NCI-H82 treated with DMSO at 0.1 percent for 48 hours (cell line): Measurements from ENCODE around the gene SRP9.
A peak's percentile ranks its signal among the peaks of the same experiment; 100 is the strongest.
"Not testable (repeated sequence)": the region's sequence is repeated elsewhere in the genome, so short reads cannot be mapped to it uniquely, and the experiment has no call there.

Source experiments
- DNase-seq: peaks from one replicate; lab custom pipeline; 2025; ENCODE audit not compliant: unreplicated experiment; lab: John Stamatoyannopoulos, UW

SRP9 gene

DNA sequence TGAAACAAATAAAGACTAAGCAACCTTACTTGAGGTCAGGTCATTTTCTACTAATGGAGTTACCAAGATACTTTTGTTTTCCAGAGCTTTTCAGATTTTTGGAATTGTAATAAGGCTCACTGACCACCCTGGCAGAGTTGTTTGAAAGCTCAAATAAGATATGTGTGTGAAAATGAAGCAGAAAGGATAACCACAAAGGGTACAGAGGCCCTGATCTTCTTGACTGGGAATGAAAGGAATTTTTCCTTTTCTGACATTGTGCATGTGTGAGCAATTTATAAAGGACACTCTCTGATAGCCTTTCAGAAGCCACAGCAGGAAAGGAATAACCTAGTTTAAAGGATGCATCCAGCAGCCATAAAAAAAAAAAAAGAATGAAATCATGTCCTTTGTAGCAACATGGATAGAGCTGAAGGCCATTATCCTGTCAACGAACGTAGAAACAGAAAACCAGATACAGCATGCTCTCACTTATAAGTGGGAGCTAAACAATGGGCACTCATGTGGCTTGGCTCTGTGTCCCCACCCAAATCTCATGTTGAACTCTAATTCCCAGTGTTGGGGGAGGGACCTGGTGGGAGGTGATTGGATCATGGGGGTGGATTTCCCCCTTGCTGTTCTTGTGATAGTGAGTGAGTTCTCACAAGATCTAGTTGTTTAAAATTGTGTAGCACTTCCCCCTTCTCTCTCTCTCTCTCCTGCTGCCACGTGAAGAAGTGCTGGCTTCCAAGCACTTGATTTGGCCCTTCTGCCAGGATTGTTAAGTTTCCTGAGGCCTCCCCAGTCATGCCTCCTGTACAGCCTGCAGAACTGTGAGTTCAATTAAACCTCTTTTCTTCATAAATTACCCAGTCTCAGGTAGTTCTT is 3.1 kb upstream of the SRP9 start:
- DNase-seq = no peak

DNA sequence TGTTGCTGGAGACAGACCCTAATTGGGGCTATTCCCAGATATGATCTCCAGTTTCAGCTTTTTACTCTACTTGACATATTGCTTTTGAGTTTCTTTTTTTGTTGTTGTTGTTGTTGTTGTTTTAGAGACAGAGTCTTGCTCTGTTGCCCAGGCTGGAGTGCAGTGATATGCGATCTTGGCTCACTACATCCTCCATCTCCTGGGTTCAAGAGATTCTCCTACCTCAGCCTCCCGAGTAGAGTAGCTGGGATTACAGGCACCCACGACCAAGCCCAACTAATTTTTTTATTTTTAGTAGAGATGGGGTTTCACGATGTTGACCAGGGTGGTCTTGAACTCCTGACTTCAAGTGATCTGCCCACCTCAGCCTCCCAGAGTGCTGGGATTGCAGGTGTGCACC is 1.3 kb upstream of the SRP9 start:
- no peak for DNase-seq

DNA sequence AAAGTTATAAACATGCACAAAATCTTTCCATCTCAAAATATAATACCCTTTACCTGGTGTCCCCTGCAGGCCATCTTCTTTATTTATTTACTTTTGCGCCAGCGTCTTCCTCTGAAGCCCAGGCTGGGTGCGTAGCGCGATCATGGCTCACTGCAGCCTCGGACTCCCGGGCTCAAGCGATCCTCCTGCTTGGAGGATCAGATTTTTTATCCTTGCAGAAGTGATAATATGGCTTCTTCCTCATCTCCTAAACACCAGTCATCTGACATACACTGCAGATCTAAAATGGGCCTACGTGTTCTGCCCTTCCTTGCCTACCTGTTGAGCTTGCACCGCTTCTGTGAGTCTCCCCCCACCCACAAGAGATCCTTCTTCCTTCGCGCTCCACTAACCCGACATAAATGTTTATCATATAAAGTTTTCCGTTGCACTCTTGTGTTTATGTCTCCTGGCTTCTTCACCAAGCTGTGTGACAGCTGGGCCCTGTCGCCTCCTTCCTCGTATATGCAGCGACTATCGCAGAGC is 506 bp upstream of the SRP9 start:
- DNase-seq = no peak

DNA sequence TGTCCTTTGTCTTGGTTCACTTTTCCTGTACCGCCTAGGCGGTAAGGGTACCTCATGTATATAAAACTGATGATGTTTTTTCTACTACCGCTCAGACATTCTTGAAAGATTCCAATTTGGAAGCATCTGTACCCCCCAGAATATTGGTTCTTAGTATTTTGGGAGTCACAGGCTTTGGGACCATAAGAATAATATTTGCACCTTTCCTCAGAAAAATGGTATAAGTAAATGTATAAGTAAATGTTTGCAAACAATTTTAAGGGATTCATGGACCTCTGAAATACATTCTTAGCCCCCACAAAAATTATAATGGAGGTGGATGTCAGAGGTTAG is 677 bp downstream of the SRP9 start:
- no peak for DNase-seq

DNA sequence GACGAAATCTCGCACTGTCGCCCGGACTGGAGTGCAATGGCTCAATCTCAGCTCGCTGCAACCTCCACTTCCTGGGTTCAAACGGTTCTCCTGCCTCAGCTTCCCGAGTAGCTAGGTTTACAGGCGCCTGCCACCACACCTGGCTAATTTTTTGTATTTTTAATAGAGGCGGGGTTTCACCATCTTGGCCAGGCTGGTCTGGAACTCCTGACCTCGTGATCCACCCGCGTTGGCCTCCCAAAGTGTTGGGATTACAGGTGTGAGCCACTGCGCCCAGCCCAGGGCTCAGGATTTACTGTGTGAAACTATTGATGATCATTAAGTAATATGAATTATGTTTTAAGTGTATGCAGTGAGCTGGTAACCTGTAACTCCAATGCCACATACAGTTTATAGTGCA is 1.5 kb downstream of the SRP9 start:
- not testable (repeated sequence) for DNase-seq

DNA sequence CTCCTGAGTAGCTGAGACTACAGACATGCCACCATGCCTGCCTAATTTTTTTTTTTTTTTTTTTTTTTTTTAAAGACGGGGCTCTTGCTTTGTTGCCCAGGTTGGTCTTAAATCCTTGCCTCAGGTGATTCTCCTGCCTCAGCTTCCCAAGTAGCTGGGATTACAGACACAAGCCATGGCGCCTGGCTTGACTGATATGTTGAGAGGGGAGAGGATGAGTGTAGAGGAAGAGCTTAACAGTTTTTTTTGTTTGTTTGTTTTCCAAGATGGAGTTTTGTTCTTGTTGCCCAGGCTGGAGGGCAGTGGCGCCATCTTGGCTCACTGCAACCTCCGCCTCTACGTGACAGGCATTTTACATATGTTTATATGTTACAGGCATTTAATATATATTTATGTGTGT is 2.5 kb downstream of the SRP9 start:
- DNase-seq = no peak

DNA sequence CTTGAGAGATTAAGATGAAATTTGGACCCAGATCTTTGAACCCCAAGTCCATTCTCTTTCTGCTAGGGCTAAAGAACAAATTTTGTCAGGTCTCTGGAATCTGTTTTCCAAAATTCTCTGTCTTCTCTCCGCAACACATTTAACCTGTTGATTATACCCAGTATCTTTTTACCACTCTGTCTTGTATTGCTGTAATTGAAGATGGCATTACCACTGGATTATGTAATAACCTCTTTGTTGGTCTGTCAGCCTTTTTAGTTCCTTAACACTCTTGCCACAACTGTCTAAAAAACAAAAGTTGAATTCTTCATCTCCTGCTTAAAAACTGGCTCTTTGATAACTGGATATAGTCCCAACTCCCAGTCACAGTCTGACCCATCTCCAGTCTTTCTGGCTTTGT is 3.0 kb downstream of the SRP9 start:
- no peak for DNase-seq

DNA sequence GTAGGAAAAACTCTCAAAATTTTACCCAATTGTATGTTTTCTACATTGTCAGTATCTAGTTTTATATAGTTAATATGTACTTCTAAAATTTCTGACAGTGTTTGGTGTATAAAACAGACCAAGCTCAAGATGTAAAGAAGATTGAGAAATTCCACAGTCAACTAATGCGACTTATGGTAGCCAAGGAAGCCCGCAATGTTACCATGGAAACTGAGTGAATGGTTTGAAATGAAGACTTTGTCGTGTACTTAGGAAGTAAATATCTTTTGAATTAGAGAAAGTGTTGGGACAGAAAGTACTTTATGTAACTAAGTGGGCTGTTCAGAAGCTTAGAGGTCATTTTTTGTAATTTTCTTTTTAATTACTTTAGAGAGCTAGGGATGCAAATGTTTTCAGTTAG is 11.5 kb downstream of the SRP9 start:
- DNase-seq = not testable (repeated sequence)

DNA sequence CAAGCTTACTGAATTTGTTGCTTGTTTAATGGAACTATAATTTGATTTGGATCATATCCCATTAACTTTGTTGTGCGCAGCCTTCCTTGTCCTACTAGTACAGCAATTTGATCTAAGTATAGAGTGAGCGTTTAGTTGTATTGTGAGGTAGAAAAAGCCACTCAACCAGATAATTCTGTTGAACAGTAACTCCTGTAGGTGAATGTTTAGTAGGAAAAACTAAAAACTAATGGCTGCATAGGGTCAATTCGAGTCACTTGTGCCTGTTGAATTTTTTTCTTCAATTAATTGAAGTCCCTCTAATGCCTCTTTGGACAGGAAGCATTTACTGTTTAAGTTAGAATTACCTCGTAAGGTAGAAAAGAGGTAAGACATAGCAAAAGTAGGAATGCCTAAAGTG is 17.3 kb downstream of the SRP9 start:
- DNase-seq = no peak

DNA sequence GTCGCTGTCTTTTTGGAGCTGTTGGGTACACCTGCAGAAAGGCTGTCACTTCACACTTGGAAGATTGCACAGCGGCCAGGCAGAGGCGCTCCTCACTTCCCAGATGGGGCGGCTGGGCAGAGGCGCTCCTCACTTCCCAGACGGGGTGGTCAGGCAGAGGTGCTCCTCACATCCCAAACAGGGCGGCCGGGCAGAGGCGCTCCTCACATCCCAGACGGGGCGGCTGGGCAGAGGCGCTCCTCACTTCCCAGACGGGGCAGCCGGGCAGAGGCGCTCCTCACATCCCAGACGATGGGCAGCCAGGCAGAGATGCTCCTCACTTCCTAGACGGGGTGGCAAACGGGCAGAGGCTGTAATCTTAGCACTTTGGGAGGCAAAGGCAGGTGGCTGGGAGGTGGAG is 18.5 kb downstream of the SRP9 start:
- DNase-seq = not testable (repeated sequence)

DNA sequence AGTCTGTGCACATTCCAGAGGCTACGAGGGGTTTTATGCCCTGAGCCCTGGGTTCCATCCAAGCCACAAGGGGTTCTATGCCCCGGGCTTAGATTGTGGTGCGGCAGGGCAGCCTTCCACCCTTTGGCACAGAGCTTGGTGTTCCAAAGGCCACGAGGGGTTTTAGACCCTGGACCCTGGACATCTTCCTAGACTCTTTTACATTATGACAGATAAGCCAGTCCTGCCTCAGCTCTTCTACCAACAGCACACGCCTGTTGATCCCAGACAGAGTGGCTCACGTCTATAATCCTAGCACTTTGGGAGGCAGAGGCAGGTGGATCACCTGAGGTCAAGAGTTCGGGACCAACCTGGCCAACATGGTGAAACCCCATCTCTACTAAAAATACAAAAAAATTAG is 23.5 kb downstream of the SRP9 start:
- not testable (repeated sequence) for DNase-seq

DNA sequence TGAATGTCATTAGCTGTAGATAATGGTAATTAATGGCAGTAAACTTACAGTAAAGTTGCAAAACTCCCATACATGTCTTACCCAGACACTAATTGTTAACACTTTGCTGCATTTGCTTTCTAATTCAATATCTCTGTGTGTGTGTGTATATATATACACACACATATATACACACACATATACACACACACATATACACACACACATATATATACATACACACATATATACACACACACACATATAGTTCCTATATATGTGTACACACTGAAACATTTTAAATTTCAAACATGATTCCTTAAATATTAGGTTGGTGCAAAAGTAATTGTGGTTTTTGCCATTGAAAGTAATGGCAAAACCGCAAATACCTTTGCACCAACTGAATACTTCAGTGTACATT is 28.6 kb downstream of the SRP9 start:
- no peak for DNase-seq

DNA sequence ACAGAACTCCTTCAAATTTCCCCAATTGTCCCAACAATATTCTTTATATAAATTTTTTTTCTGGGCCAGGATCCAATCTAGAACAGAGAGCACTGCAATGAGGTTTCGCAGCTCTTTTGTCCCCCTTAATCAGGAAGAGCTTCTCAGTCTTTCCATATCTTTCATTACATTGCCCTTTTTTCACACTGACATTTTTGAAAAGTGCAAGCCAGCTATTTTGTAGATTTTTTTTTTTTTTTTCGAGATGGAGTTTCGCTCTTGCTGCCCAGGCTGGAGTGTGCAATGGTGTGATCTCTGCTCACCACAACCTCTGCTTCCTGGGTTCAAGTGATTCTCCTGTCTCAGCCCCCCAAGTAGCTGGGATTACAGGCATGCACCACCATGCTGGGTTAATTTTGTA is 29.1 kb downstream of the SRP9 start:
- not testable (repeated sequence) for DNase-seq

DNA sequence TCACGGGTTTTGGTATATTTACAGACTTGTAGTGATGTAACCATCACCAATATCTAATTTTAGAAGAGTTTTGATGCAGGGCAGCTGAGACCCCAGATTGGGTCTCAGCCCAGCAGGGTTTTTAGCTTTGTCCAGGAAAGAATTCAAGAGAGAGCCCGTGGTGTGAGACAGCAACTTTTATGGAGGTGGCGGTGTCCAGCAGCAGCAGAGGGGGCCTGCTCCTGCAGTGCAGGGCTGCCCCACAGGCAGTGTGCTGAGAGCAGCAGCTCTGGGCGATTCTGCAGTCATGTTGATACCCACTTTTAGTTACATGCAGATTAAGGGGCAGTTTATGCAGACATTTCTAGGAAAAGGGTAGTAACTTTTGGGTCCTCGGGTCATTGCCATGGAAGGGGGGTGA is 30.5 kb downstream of the SRP9 start:
- DNase-seq = no peak

DNA sequence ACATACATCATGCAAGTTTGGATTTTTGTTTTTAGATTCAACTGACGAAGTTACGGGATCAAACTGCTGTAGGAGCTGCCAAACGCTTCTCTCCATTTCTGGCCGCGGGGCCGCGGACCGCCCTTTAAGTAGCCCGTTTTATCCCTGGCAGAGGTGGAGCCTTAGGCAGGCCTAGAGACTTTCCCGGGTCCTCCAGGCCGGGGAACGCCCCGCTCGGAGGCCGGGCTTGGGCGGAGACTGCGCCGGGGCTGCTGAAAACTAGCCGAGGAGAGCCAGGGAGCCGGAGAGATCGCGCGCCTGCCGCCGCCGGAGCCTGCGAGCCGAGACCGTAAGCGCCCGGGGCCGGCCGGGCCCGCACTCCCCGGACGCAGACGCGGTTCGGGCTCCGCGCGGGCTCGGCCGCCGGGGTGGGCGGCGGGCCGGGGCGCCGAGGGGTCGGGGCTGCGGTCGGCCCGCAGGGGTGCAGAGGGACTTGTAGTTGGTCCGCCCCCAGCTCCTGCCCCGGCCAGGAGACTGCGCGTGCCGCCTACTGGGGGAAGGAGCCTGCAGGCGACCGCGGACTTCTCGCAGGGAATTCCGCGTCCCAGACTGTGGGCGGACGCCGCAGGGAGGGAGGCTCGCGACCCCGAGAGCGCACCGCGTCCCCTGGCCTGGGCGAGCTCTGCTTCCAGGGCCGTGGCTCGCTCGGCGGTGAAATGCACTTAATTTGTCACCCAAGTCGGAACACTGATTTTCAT is 32.4 kb downstream of the SRP9 start, which contains the start of gene EPHX1:
Gene EPHX1 (plus strand): TSS at position 283 of the 737 bp plus-strand sequence. CDS start 18,606 bp downstream, outside the sequence.
- DNase-seq = peak; percentile 74

DNA sequence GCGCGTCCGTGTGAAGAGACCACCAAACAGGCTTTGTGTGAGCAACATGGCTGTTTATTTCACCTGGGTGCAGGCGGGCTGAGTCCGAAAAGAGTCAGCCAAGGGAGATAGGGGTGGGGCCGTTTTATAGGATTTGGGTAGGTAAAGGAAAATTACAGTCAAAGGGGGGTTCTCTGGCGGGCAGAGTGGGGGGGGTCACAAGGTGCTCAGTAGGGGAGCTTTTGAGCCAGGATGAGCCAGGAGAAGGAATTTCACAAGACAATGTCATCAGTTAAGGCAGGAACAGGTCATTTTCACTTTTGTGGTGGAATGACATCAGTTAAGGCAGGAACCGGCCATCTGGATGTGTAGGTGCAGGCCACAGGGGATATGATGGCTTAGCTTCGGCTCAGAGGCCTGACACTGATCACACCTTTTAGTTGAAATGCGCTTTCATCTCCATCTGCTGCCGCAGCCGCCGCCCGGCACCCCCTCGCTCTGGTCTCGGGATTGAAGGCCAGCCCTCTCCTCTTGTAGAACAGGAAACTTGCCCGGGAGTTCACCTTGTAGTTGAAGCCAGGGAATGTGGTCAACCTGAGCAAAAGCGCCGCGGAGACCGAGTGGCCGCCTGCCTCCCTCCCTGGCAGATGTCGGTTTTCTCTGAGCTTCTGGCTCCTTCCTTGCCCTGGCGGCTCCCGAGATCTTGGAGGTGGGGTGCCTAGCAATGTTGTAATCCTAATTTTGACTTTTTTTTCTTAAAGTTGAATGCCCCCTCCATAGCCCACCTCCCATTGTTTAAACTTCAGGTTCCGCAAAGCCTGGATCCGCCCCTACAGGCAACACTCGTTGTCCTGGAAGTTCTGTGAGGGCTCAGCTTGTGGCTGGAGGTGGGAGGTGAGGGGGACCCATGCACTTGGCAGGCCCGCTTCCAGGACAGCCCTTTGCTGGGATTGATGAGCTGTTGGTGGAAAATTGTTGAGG is 33.2 kb downstream of the SRP9 start:
- DNase-seq = peak; percentile 58

DNA sequence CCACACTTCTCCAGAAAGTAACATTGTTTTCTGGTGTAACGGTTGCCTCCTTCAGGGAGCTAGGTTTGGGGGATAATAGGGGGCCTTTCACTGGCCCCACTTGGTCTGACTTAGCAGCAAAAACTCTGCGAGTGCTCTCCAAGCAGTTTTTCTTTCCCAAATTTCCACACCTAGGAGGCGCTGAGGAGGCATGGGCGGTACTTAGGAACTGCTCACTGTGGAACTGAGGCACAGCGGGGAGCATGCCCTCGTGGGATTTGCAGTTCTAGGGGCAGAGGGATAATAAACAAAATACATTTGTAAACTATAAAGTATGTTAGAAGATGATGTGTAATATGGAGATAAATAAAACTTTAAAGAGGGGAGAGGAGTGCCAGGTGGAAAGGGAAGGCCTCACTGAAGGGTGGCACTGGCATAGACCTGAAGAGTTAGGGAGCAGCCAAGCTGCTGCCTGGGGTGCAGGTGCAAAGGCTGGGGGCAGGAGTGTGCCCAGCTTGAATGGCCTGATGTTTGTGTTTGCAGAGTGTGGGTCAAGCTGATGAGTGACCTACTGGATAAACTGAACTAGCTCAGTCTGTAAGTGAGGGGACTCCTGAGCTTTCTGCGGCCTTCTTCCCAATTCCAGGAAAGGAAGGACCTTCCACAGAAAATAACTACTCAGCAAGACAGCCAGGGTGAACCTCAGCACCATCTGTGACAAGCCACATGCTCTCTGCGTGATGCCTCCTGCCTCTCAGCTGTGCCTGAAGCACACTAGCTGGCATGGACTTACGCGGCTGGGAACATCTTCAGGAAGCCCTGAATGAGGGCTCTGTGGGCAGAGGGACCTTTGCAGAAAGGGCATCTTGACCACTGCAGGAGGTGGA is 34.2 kb downstream of the SRP9 start:
- no peak for DNase-seq

DNA sequence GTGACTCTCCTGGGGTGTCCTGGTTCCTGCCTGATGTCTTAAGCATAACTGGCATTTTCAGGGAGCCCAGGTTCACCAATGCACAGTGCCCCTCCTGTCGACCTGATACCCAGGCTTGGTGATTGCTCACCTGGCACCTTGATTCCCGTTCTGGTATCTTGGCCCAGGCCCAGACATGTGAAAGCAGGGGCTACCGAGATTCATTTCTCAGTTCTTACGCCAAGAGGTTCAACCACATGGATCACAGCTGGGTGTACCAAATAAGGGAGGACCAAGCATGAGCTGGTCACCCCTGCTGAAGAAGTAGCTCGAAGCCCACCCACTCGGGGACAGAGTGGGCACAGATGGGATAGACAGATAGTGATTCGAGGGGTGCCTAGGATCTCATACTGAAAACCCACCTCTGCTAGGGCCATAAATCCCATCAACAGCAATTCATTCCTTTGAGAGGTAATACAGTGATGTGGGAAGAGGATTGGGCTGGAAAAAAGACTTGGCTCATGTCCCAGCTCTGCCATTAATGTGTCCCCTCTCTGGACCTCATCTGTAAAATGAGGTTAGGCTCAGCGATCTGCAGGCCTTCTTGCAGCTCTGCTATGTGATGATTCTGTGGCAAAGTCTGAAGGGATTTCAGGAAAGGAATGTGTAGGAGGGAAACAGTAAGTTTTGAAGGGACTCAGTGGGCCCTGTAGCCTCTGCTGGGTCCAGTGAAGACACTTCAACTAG is 35.0 kb downstream of the SRP9 start:
- peak; percentile 36 for DNase-seq

DNA sequence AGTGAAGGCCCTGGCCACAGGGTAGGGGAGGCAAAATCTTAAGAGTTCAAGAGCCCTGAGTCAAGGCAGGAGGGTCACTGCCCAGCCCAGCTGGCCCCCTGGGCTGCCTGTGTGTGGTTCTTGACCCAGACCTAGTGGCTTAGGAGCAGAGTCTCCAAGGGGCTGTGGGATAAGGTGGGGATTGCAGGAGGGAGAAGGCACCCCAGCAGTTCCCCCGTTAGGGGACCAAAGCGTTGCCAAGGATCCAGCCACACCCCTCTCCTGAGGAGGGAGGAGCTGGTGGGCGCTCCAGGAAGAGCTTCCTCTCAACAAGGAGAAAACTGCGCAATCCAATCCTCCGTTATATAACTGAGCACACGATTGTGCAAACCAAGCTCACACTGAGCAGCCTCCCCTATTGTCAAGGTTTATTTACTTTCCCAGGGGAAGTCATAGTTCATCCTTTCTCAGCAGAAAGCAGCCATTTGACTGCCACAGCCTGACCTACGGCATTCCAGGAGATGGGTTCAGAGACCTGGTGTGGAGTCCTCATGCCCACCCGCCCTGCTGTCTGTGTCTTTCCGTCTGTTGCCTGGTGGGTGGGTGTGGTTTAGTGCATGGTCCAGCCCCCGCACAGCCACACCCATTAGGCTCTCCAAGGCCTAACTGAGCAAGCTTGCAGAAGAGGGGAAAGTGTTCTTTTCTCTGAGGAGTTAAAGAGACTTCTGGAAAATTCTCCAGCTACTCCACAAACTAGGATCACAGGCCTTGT is 35.8 kb downstream of the SRP9 start:
- DNase-seq = no peak
